AG20443 (cell line): ENCODE results near the gene TMEM191B.
"Not testable (repeated sequence)": the region's sequence is repeated elsewhere in the genome, so short reads cannot be mapped to it uniquely, and the experiment has no call there.

Experiments
- DNase-seq: peaks from one replicate; pipeline ENCODE4 v3.0.0; 2012; ENCODE audit warnings: low spot score, mixed read lengths

Gene TMEM191B

GRCh38 chr22:18527752-18528596 lies at the start of gene TMEM191B:
TMEM191B (plus strand) TSS chr22:18527802; CDS start chr22:18527981, 179 bp downstream.
- DNase-seq: not testable (repeated sequence)

- DNase-seq: not testable (repeated sequence)
Observed at GRCh38 chr22:18496227-18496626, 31.4 kb upstream of the TMEM191B start.

GRCh38 chr22:18511327-18511726 lies 16.3 kb upstream of the TMEM191B start:
- not testable (repeated sequence) for DNase-seq

- DNase-seq: not testable (repeated sequence)
Observed at GRCh38 chr22:18512378-18512777, 15.2 kb upstream of the TMEM191B start.

GRCh38 chr22:18513454-18513853 lies 14.1 kb upstream of the TMEM191B start:
- not testable (repeated sequence) for DNase-seq

GRCh38 chr22:18518061-18518460 lies 9.5 kb upstream of the TMEM191B start, which contains the start of gene GGTLC3:
GGTLC3 (minus strand) TSS chr22:18518161; CDS start chr22:18517897, 264 bp downstream.
- DNase-seq: not testable (repeated sequence)

- DNase-seq: not testable (repeated sequence)
Observed at GRCh38 chr22:18522762-18523161, 4.8 kb upstream of the TMEM191B start.

- DNase-seq: not testable (repeated sequence)
Observed at GRCh38 chr22:18523328-18523727, 4.3 kb upstream of the TMEM191B start.

GRCh38 chr22:18528597-18529415 lies 1.2 kb downstream of the TMEM191B start:
- not testable (repeated sequence) for DNase-seq

GRCh38 chr22:18529416-18530145 lies 2.0 kb downstream of the TMEM191B start:
- DNase-seq: not testable (repeated sequence)

GRCh38 chr22:18533633-18534032 lies 6.0 kb downstream of the TMEM191B start:
- not testable (repeated sequence) for DNase-seq

- not testable (repeated sequence) for DNase-seq
Observed at GRCh38 chr22:18534315-18534714, 6.7 kb downstream of the TMEM191B start.

GRCh38 chr22:18539994-18540393 lies 12.4 kb downstream of the TMEM191B start:
- DNase-seq: not testable (repeated sequence)

GRCh38 chr22:18543400-18543799 lies 15.8 kb downstream of the TMEM191B start:
- not testable (repeated sequence) for DNase-seq

GRCh38 chr22:18544615-18545014 lies 17.0 kb downstream of the TMEM191B start:
- DNase-seq: not testable (repeated sequence)

- DNase-seq: not testable (repeated sequence)
Observed at GRCh38 chr22:18549458-18550179, 22.0 kb downstream of the TMEM191B start.

- not testable (repeated sequence) for DNase-seq
Observed at GRCh38 chr22:18551046-18551445, 23.4 kb downstream of the TMEM191B start.

GRCh38 chr22:18552839-18553597 lies 25.4 kb downstream of the TMEM191B start:
- not testable (repeated sequence) for DNase-seq

- DNase-seq: not testable (repeated sequence)
Observed at GRCh38 chr22:18554280-18555256, 27.0 kb downstream of the TMEM191B start.
